Immature natural killer cell (primary cell): Measurements from ENCODE around the gene VAMP3. TPM values are rescaled to one million over a fixed set of nuclear protein-coding genes. Genes with fewer than 3 reads are reported as not detected.
"Not testable (repeated sequence)": the region's sequence is repeated elsewhere in the genome, so short reads cannot be mapped to it uniquely, and the experiment has no call there.

Source experiments
- DNase-seq, 3 donors: peaks; one replicate each; pipeline ENCODE4 v3.0.0; 2022; ENCODE audit warnings: mixed read lengths in 1 of 3
- H3K27ac Mint-ChIP-seq, 6 donors: one replicate each; pipeline ENCODE4 v1.8.0; 2020; ENCODE audit warnings: mixed read lengths in 6 of 6, mild to moderate bottlenecking in 5 of 6, inconsistent platforms in 4 of 6, moderate library complexity in 3 of 6
- H3K27me3 Mint-ChIP-seq, 3 donors: one replicate each; pipeline ENCODE4 v1.8.0; 2020 to 2021; ENCODE audit warnings: low read depth in 3 of 3, mild to moderate bottlenecking in 3 of 3, mixed read lengths in 3 of 3, moderate library complexity in 3 of 3, inconsistent platforms in 1 of 3
- H3K36me3 Mint-ChIP-seq, 3 donors: one replicate each; pipeline ENCODE4 v1.8.0; 2020; ENCODE audit warnings: mixed read lengths in 3 of 3, inconsistent platforms in 2 of 3, mild to moderate bottlenecking in 2 of 3
- H3K4me1 Mint-ChIP-seq, 2 donors: one replicate each; pipeline ENCODE4 v1.8.0; 2020; ENCODE audit warnings: inconsistent platforms in 2 of 2, mild to moderate bottlenecking in 2 of 2, mixed read lengths in 2 of 2, moderate library complexity in 1 of 2
- H3K4me3 Mint-ChIP-seq, 5 donors: one replicate each; pipeline ENCODE4 v1.8.0; 2020; ENCODE audit warnings: mild to moderate bottlenecking in 5 of 5, mixed read lengths in 5 of 5, inconsistent platforms in 3 of 5, moderate library complexity in 3 of 5
- H3K9me3 Mint-ChIP-seq, 6 donors: one replicate each; pipeline ENCODE4 v1.8.0; 2020; ENCODE audit warnings: mild to moderate bottlenecking in 6 of 6, mixed read lengths in 6 of 6, inconsistent platforms in 4 of 6, moderate library complexity in 3 of 6
- polyA plus RNA-seq, 3 donors: library from polyadenylated mRNA; unstranded; fragments of 300-500 nt; fragmentation: Illumina TruSeq; gene quantifications; one replicate each; pipeline ENCODE4 v1.2.3, GENCODE V29; 2021

Gene VAMP3
- polyA plus RNA-seq, 3 donors from 2014 or later: 42.1 to 57.9 (median 51.5) TPM

- no peaks in the 10 kb centered on the region for H3K9me3 Mint-ChIP-seq
- peaks cover 0 to 3% (median 0%) of the 10 kb centered on the region in 3 donors for H3K27me3 Mint-ChIP-seq
- H3K4me3 Mint-ChIP-seq: no peak overlapping the region
- H3K4me1 Mint-ChIP-seq: peaks cover 34 to 59% of the 10 kb centered on the region in 2 donors
- no peak for DNase-seq
- H3K36me3 Mint-ChIP-seq: peaks cover 17 to 36% (median 19%) of the 10 kb centered on the region in 3 donors
- no peak overlapping the region for H3K27ac Mint-ChIP-seq
These were observed 7.1 kb downstream of the VAMP3 start for GRCh38 chr1:7778133-7778628.

GRCh38 chr1:7780976-7781375 lies 9.9 kb downstream of the VAMP3 start:
- Mint-ChIP-seq H3K4me3 (peak overlapping the region in 4 of 5 donors; percentile 43 to 81 (median 74)), H3K4me1 (peaks cover 31 to 32% of the 10 kb centered on the region in 2 donors), H3K27ac (peak overlapping the region in 3 of 6 donors; percentile 46 to 91 (median 60)), H3K36me3 (peaks cover 10 to 23% (median 15%) of the 10 kb centered on the region in 3 donors), H3K9me3 (no peaks in the 10 kb centered on the region), H3K27me3 (peaks cover 0 to 5% (median 0%) of the 10 kb centered on the region in 3 donors)
- DNase-seq: no peak

GRCh38 chr1:7781501-7781900 lies 10.4 kb downstream of the VAMP3 start:
- Mint-ChIP-seq H3K4me1 (peaks cover 29 to 32% of the 10 kb centered on the region in 2 donors), H3K36me3 (peaks cover 8 to 20% (median 12%) of the 10 kb centered on the region in 3 donors), H3K27ac (peak overlapping the region; percentile 60 to 93 (median 88)), H3K9me3 (no peaks in the 10 kb centered on the region), H3K27me3 (peaks cover 0 to 5% (median 0%) of the 10 kb centered on the region in 3 donors), H3K4me3 (peak overlapping the region; percentile 69 to 85 (median 76))
- no peak for DNase-seq

GRCh38 chr1:7781923-7782495 lies 10.9 kb downstream of the VAMP3 start:
- Mint-ChIP-seq H3K9me3 (no peaks in the 10 kb centered on the region), H3K27me3 (peaks cover 0 to 5% (median 0%) of the 10 kb centered on the region in 3 donors), H3K36me3 (peaks cover 10 to 18% (median 10%) of the 10 kb centered on the region in 3 donors), H3K4me1 (peaks cover 29 to 34% of the 10 kb centered on the region in 2 donors), H3K4me3 (peak overlapping the region; percentile 66 to 85 (median 76)), H3K27ac (peak overlapping the region; percentile 42 to 93 (median 76))
- no peak for DNase-seq

- DNase-seq: no peak
- no peaks in the 10 kb centered on the region for H3K9me3 Mint-ChIP-seq
- H3K27ac Mint-ChIP-seq: peak overlapping the region; percentile 42 to 93 (median 76)
These were observed 12.1 kb downstream of the VAMP3 start for GRCh38 chr1:7783178-7783711.

GRCh38 chr1:7783826-7784491 lies 12.9 kb downstream of the VAMP3 start, which contains the start of gene PER3:
TSS of gene PER3 (plus strand) at chr1:7784291. CDS start at chr1:7784878, 587 bp downstream.
- DNase-seq: peak; percentile 97 to 98 (median 98)
- peak within 1 kb of the TSS; percentile 67 to 85 (median 76) for H3K4me3 Mint-ChIP-seq
- peaks cover 0 to 5% (median 0%) of the 10 kb centered on the region in 3 donors for H3K27me3 Mint-ChIP-seq
- no peaks in the 10 kb centered on the region for H3K9me3 Mint-ChIP-seq
- H3K4me1 Mint-ChIP-seq: peaks cover 29 to 34% of the 10 kb centered on the region in 2 donors
- H3K36me3 Mint-ChIP-seq: peaks cover 6 to 15% (median 15%) of the 10 kb centered on the region in 3 donors
- H3K27ac Mint-ChIP-seq: peak within 1 kb of the TSS; percentile 69 to 93 (median 79)

More at GRCh38 chr1:7783178-7783711, 12.1 kb downstream of the VAMP3 start:
- peak overlapping the region; percentile 66 to 85 (median 76) for H3K4me3 Mint-ChIP-seq
- peaks cover 29 to 34% of the 10 kb centered on the region in 2 donors for H3K4me1 Mint-ChIP-seq
- H3K27me3 Mint-ChIP-seq: peaks cover 0 to 5% (median 0%) of the 10 kb centered on the region in 3 donors
- peaks cover 8 to 17% (median 10%) of the 10 kb centered on the region in 3 donors for H3K36me3 Mint-ChIP-seq

- no peaks in the 10 kb centered on the region for H3K9me3 Mint-ChIP-seq
- peak overlapping the region; percentile 17 to 80 (median 70) for H3K27ac Mint-ChIP-seq
- DNase-seq: no peak
- H3K36me3 Mint-ChIP-seq: peaks cover 9 to 21% (median 16%) of the 10 kb centered on the region in 3 donors
- peaks cover 0 to 8% (median 0%) of the 10 kb centered on the region in 3 donors for H3K27me3 Mint-ChIP-seq
- H3K4me3 Mint-ChIP-seq: peak overlapping the region; percentile 38 to 67 (median 61)
- H3K4me1 Mint-ChIP-seq: peaks cover 29 to 34% of the 10 kb centered on the region in 2 donors
These were observed 13.5 kb downstream of the VAMP3 start for GRCh38 chr1:7784492-7785071.

GRCh38 chr1:7785108-7785507 lies 14.0 kb downstream of the VAMP3 start:
- DNase-seq: no peak
- peak overlapping the region in 5 of 6 donors; percentile 48 to 80 (median 70) for H3K27ac Mint-ChIP-seq
- H3K9me3 Mint-ChIP-seq: peaks cover 0 to under 1% (median 0%) of the 10 kb centered on the region in 6 donors

GRCh38 chr1:7786795-7787194 lies 15.7 kb downstream of the VAMP3 start:
- Mint-ChIP-seq H3K27me3 (peaks cover 0 to 7% (median 0%) of the 10 kb centered on the region in 3 donors), H3K9me3 (peaks cover 3 to 8% (median 5%) of the 10 kb centered on the region in 6 donors), H3K4me3 (no peak overlapping the region), H3K27ac (no peak overlapping the region), H3K36me3 (peaks cover 23 to 40% (median 35%) of the 10 kb centered on the region in 3 donors), H3K4me1 (peaks cover 17 to 20% of the 10 kb centered on the region in 2 donors)
- no peak for DNase-seq

More at GRCh38 chr1:7785108-7785507, 14.0 kb downstream of the VAMP3 start:
- H3K27me3 Mint-ChIP-seq: peaks cover 0 to 9% (median 0%) of the 10 kb centered on the region in 3 donors
- peaks cover 29 to 34% of the 10 kb centered on the region in 2 donors for H3K4me1 Mint-ChIP-seq
- H3K36me3 Mint-ChIP-seq: peaks cover 13 to 27% (median 21%) of the 10 kb centered on the region in 3 donors
- peak overlapping the region; percentile 38 to 67 (median 61) for H3K4me3 Mint-ChIP-seq

- no peak for DNase-seq
- Mint-ChIP-seq H3K27me3 (peaks cover 0 to 6% (median 2%) of the 10 kb centered on the region in 3 donors), H3K4me1 (peaks cover 4 to 5% of the 10 kb centered on the region in 2 donors), H3K36me3 (peaks cover 32 to 47% (median 44%) of the 10 kb centered on the region in 3 donors), H3K4me3 (no peak overlapping the region), H3K9me3 (peaks cover 3 to 9% (median 5%) of the 10 kb centered on the region in 6 donors), H3K27ac (no peak overlapping the region)
These were observed 18.7 kb downstream of the VAMP3 start for GRCh38 chr1:7789828-7790227.

- not testable (repeated sequence) for H3K27me3 Mint-ChIP-seq, H3K4me3 Mint-ChIP-seq, DNase-seq, H3K27ac Mint-ChIP-seq, H3K9me3 Mint-ChIP-seq, H3K4me1 Mint-ChIP-seq
- H3K36me3 Mint-ChIP-seq: peaks cover 34 to 51% (median 46%) of the 10 kb centered on the region in 3 donors
These were observed 19.9 kb downstream of the VAMP3 start for GRCh38 chr1:7791027-7791426.

- DNase-seq: no peak
These were observed 24.3 kb downstream of the VAMP3 start for GRCh38 chr1:7795406-7795805.

GRCh38 chr1:7805460-7805859 lies 34.4 kb downstream of the VAMP3 start:
- Mint-ChIP-seq H3K27ac (no peak overlapping the region), H3K4me3 (no peak overlapping the region), H3K36me3 (peaks cover 10 to 22% (median 11%) of the 10 kb centered on the region in 3 donors), H3K9me3 (no peaks in the 10 kb centered on the region), H3K4me1 (peaks cover 0 to 1% of the 10 kb centered on the region in 2 donors), H3K27me3 (peaks cover 0 to 2% (median 0%) of the 10 kb centered on the region in 3 donors)
- no peak for DNase-seq

More at GRCh38 chr1:7795406-7795805, 24.3 kb downstream of the VAMP3 start:
- no peak overlapping the region for H3K4me3 Mint-ChIP-seq
- H3K4me1 Mint-ChIP-seq: peaks cover 0 to 2% of the 10 kb centered on the region in 2 donors
- H3K27ac Mint-ChIP-seq: peak overlapping the region in 2 of 6 donors; percentile 1
- H3K9me3 Mint-ChIP-seq: peaks cover 3 to 7% (median 5%) of the 10 kb centered on the region in 6 donors
- peaks cover 0 to 2% (median 0%) of the 10 kb centered on the region in 3 donors for H3K27me3 Mint-ChIP-seq
- H3K36me3 Mint-ChIP-seq: peaks cover 21 to 41% (median 29%) of the 10 kb centered on the region in 3 donors
